Trophoblast cell (in vitro differentiated cells and primary cell): ENCODE measurements around the gene PCDHA10.

Source experiments
- DNase-seq, 2 donors: peaks; one replicate each; pipeline ENCODE4 v3.0.0-alpha.2; 2016
- H2AFZ ChIP-seq: 2 replicates; pipeline ENCODE4 v1.6.1; 2013; ENCODE audit warnings: low read length, moderate library complexity, mild to moderate bottlenecking; ENCODE audit not compliant: insufficient read depth, poor library complexity
- H2AK5ac ChIP-seq: 2 replicates; pipeline ENCODE4 v1.6.1; 2013; ENCODE audit warnings: mild to moderate bottlenecking, low read length
- H2BK120ac ChIP-seq: 2 replicates; pipeline ENCODE4 v1.6.1; 2013; ENCODE audit warnings: low read length, mild to moderate bottlenecking, moderate library complexity; ENCODE audit not compliant: insufficient read depth, poor library complexity
- H2BK12ac ChIP-seq: 2 replicates; pipeline ENCODE4 v1.6.1; 2013; ENCODE audit warnings: mild to moderate bottlenecking, low read length, moderate library complexity
- H2BK5ac ChIP-seq: 2 replicates; pipeline ENCODE4 v1.6.1; 2013; ENCODE audit warnings: low read length, low read depth, moderate library complexity, mild to moderate bottlenecking; ENCODE audit not compliant: poor library complexity
- H3K14ac ChIP-seq: 2 replicates; pipeline ENCODE4 v1.6.1; 2013; ENCODE audit warnings: mild to moderate bottlenecking, low read length
- H3K18ac ChIP-seq: 2 replicates; pipeline ENCODE4 v1.6.1; 2013; ENCODE audit warnings: mild to moderate bottlenecking, low read length
- H3K23ac ChIP-seq: 2 replicates; pipeline ENCODE4 v1.6.1; 2013; ENCODE audit warnings: low read length
- H3K27ac ChIP-seq: 2 replicates; pipeline ENCODE4 v1.5.1; 2013; ENCODE audit warnings: low read depth, mild to moderate bottlenecking, inconsistent platforms, low read length, moderate library complexity
- H3K27me3 ChIP-seq: 2 replicates; pipeline ENCODE4 v1.6.1; 2013; ENCODE audit warnings: inconsistent platforms, mild to moderate bottlenecking, low read length, moderate library complexity; ENCODE audit not compliant: insufficient read depth
- H3K36me3 ChIP-seq, 2 experiments: 1 replicate in 1 of 2; 2 replicates in 1 of 2; pipeline ENCODE4 v1.6.1; 2013; ENCODE audit warnings: low read length in 2 of 2, mild to moderate bottlenecking in 2 of 2, moderate library complexity in 1 of 2; ENCODE audit not compliant: insufficient read depth in 2 of 2, control insufficient read depth in 1 of 2
- H3K4ac ChIP-seq: 2 replicates; pipeline ENCODE4 v1.6.1; 2013; ENCODE audit warnings: low read depth, mild to moderate bottlenecking, low read length, moderate library complexity
- H3K4me1 ChIP-seq, 2 experiments: 1 replicate in 1 of 2; 2 replicates in 1 of 2; pipeline ENCODE4 v1.6.1; 2013; ENCODE audit warnings: low read length in 2 of 2, mild to moderate bottlenecking in 2 of 2, moderate library complexity in 1 of 2; ENCODE audit not compliant: insufficient read depth in 2 of 2, control insufficient read depth in 1 of 2
- H3K4me2 ChIP-seq: 2 replicates; pipeline ENCODE4 v1.6.1; 2013; ENCODE audit warnings: inconsistent platforms, mild to moderate bottlenecking, low read length, moderate library complexity
- H3K4me3 ChIP-seq: 2 replicates; pipeline ENCODE4 v1.5.1; 2013; ENCODE audit warnings: mild to moderate bottlenecking, low read depth, low read length, inconsistent platforms
- H3K79me1 ChIP-seq: one replicate; pipeline ENCODE4 v1.6.1; 2013; ENCODE audit warnings: low read length
- H3K79me2 ChIP-seq: 2 replicates; pipeline ENCODE4 v1.6.1; 2013; ENCODE audit warnings: low read length, mild to moderate bottlenecking; ENCODE audit not compliant: control insufficient read depth, insufficient read depth, poor library complexity
- H3K9ac ChIP-seq: 2 replicates; pipeline ENCODE4 v1.6.1; 2013; ENCODE audit warnings: mild to moderate bottlenecking, low read length
- H3K9me3 ChIP-seq: 2 replicates; pipeline ENCODE4 v1.6.1; 2013; ENCODE audit warnings: low read depth, mild to moderate bottlenecking, control low read depth, inconsistent platforms, low read length; ENCODE audit not compliant: insufficient read depth
- H4K12ac ChIP-seq: 2 replicates; pipeline ENCODE4 v1.6.1; 2013; ENCODE audit warnings: low read depth, mild to moderate bottlenecking, low read length, moderate library complexity
- H4K8ac ChIP-seq: 2 replicates; pipeline ENCODE4 v1.6.1; 2013; ENCODE audit warnings: low read depth, mild to moderate bottlenecking, low read length, moderate library complexity
- H4K91ac ChIP-seq: one replicate; pipeline ENCODE4 v1.6.1; 2013; ENCODE audit warnings: low read depth, mild to moderate bottlenecking, low read length, moderate library complexity
- WGBS: extraction: QIAGEN DNeasy Blood & Tissue Kit; methylation state at CpG from one replicate; pipeline ENCODE4 v1.1.7; 2013; ENCODE audit warnings: missing lambda C conversion rate; ENCODE audit not compliant: insufficient read length, insufficient coverage; ENCODE audit errors: extremely low coverage; 5-methylcytosine and 5-hydroxymethylcytosine counted together

Gene PCDHA10

GRCh38 chr5:140883927-140884697, 28.4 kb downstream of the PCDHA10 start:
- Histone ChIP-seq H3K4ac (no peak overlapping the region), H2AFZ (no peak overlapping the region), H3K18ac (no peak overlapping the region), H3K23ac (no peak overlapping the region), H4K8ac (no peak overlapping the region), H3K4me2 (no peak overlapping the region), H3K36me3 (peaks cover 0 to 9% of the 10 kb centered on the region in 2 experiments), H3K4me1 (no peaks in the 10 kb centered on the region), H3K4me3 (no peak overlapping the region), H2BK120ac (no peak overlapping the region), H3K14ac (no peak overlapping the region), H3K27me3 (no peaks in the 10 kb centered on the region), H3K9me3 (peaks cover 2% of the 10 kb centered on the region), H3K27ac (no peak overlapping the region), H3K9ac (no peak overlapping the region), H4K91ac (no peak overlapping the region), H2BK12ac (no peak overlapping the region), H4K12ac (no peak overlapping the region), H2AK5ac (no peak overlapping the region), H2BK5ac (no peak overlapping the region), H3K79me2 (no peaks in the 10 kb centered on the region), H3K79me1 (no peaks in the 10 kb centered on the region)
- no CpG with 5 or more reads among the region's 79 CpGs for WGBS
- DNase-seq: no peak

DNA sequence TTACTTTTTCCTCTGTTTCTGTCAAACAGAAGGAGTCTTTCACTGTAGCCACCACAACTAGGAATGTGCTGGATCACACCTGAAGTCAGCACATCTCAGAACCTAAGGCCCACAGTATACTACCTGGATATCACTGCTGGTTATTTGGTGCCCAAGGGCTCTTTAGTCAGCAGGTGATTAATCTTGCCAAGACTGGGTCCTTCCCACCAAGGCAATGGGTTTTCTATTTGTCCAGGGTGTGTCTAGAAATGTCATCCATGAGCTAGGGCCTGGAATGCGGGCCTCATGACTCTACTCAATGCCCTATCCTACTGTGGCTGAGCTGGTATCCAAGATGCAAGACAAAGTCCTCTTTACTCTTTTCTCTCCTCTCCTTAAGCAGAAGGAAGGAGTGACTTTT, 60.6 kb downstream of the PCDHA10 start:
- H2AK5ac ChIP-seq: no peak overlapping the region
- WGBS: no CpG with 5 or more reads among the region's 1 CpG

More for the DNA sequence above, 60.6 kb downstream of the PCDHA10 start:
- Histone ChIP-seq H2AFZ (no peak overlapping the region), H3K14ac (no peak overlapping the region), H3K4me3 (no peak overlapping the region), H3K79me1 (no peaks in the 10 kb centered on the region), H3K9me3 (no peaks in the 10 kb centered on the region), H3K79me2 (no peaks in the 10 kb centered on the region), H3K9ac (no peak overlapping the region), H2BK5ac (no peak overlapping the region), H4K8ac (no peak overlapping the region), H4K12ac (no peak overlapping the region), H3K27ac (no peak overlapping the region), H2BK120ac (no peak overlapping the region), H3K4me1 (no peaks in the 10 kb centered on the region), H3K18ac (no peak overlapping the region), H3K23ac (no peak overlapping the region), H3K27me3 (no peaks in the 10 kb centered on the region), H4K91ac (no peak overlapping the region), H3K4me2 (no peak overlapping the region), H3K4ac (no peak overlapping the region), H2BK12ac (no peak overlapping the region), H3K36me3 (no peaks in the 10 kb centered on the region)
- DNase-seq: no peak
